GM12878 (cell line): Measurements from ENCODE around the gene PKP2. TPM values are rescaled to one million over a fixed set of nuclear protein-coding genes. Genes with fewer than 3 reads are reported as not detected.

ENCODE experiments used
- ATAC-seq: fragments of 200-7000 bp; cut with Tn5 transposase; 3 replicates; pipeline ENCODE4 v1.9.1; 2020; ENCODE audit warnings: mild to moderate bottlenecking, moderate library complexity
- BruUV-seq: library from RNA; stranded (reverse); fragments of 400-500 nt; replicated peaks from 2 replicates; lab custom pipeline; 2021; lab: Mats Ljungman, UMichigan
- CTCF ChIA-PET: fragments of 300-600 bp; sonication (Branson Sonifier 250); formaldehyde crosslinking; extraction: SDS; loops from one replicate; lab custom pipeline; 2021; ENCODE audit warnings: inconsistent platforms; lab: Yijun Ruan, JAX
- POLR2A ChIA-PET: fragments of 350-600 bp; formaldehyde crosslinking; extraction: SDS; loops from one replicate; lab custom pipeline; 2021; ENCODE audit warnings: inconsistent platforms; lab: Charles Lee
- RAD21 ChIA-PET: fragments of 300-600 bp; sonication (Branson Sonifier 250); formaldehyde crosslinking; loops from one replicate; lab custom pipeline; 2023; ENCODE audit warnings: antibody characterized with exemption; ENCODE audit not compliant: unreplicated experiment; lab: Charles Lee
- SMC1A ChIA-PET: fragments of 300-600 bp; sonication (Branson Sonifier 250); formaldehyde crosslinking; loops from one replicate; lab custom pipeline; 2023; ENCODE audit not compliant: unreplicated experiment, uncharacterized antibody; lab: Charles Lee
- DNase-seq: peaks from one replicate; pipeline ENCODE4 v3.0.0-alpha.2; 2011; ENCODE audit warnings: low read depth, low spot score
- FAIRE-seq: peaks from 3 replicates; lab custom pipeline; 2011; peaks lifted over from hg19 to GRCh38; lab: Jason Lieb, UNC
- H2AFZ ChIP-seq: 2 replicates; pipeline ENCODE4 v1.6.0; 2011; ENCODE audit warnings: low read depth, low read length, control low read depth; ENCODE audit not compliant: control insufficient read depth
- H3K27ac ChIP-seq: 2 replicates; pipeline ENCODE4 v1.5.1; 2011; ENCODE audit warnings: control low read depth; ENCODE audit not compliant: control insufficient read depth, insufficient read depth
- H3K27me3 ChIP-seq, 2 experiments: replicated peaks in 1 of 2; 2 replicates each; pipeline versions ENCODE4 v1.6.0 to v1.6.1; 2011; ENCODE audit warnings: low read length in 1 of 2; ENCODE audit not compliant: control insufficient read depth in 2 of 2, insufficient read depth in 2 of 2
- H3K36me3 ChIP-seq, 2 experiments: 2 replicates each; pipeline ENCODE4 v1.5.1; 2011; ENCODE audit warnings: low read length in 1 of 2; ENCODE audit not compliant: control insufficient read depth in 2 of 2, insufficient read depth in 2 of 2
- H3K4me1 ChIP-seq: 2 replicates; pipeline ENCODE4 v1.6.1; 2011; ENCODE audit warnings: mild to moderate bottlenecking, low read length, moderate library complexity, mixed read lengths; ENCODE audit not compliant: control insufficient read depth, insufficient read depth
- H3K4me2 ChIP-seq: 2 replicates; pipeline ENCODE4 v1.6.0; 2011; ENCODE audit warnings: control low read depth; ENCODE audit not compliant: control insufficient read depth, insufficient read depth
- H3K4me3 ChIP-seq: fragments of 200-600 bp; sonication (generic); 2 replicates; pipeline ENCODE4 v1.5.1; 2016
- H3K79me2 ChIP-seq: 2 replicates; pipeline ENCODE4 v1.6.0; 2011; ENCODE audit warnings: low read length; ENCODE audit not compliant: control insufficient read depth, insufficient read depth
- H3K9ac ChIP-seq: 2 replicates; pipeline ENCODE4 v1.8.0; 2011; ENCODE audit warnings: low read length, control low read depth, mixed read lengths; ENCODE audit not compliant: control insufficient read depth, insufficient read depth
- H3K9me3 ChIP-seq: replicated peaks from 3 replicates; pipeline ENCODE4 v1.5.1; 2011; ENCODE audit warnings: mild to moderate bottlenecking, low read length; ENCODE audit not compliant: control insufficient read depth, insufficient read depth
- H4K20me1 ChIP-seq: 2 replicates; pipeline ENCODE4 v1.6.0; 2011; ENCODE audit not compliant: control insufficient read depth, insufficient read depth
- CHD4 ChIP-seq: fragments of 200-600 bp; sonication (generic); IDR thresholded peaks from 2 replicates; pipeline ENCODE4 v1.6.1; 2016; ENCODE audit warnings: mild to moderate bottlenecking
- KLF5 ChIP-seq: fragments of 450-650 bp; IDR thresholded peaks from 2 replicates; pipeline ENCODE4 v1.6.1; 2014; ENCODE audit warnings: mild to moderate bottlenecking; ENCODE audit not compliant: partially characterized antibody
- LARP7 ChIP-seq: fragments of 450-650 bp; IDR thresholded peaks from 2 replicates; pipeline ENCODE4 v1.6.1; 2017; ENCODE audit warnings: mild to moderate bottlenecking
- MXI1 ChIP-seq: fragments of 150-350 bp; IDR thresholded peaks from 2 replicates; pipeline ENCODE4 v1.6.1; 2011; ENCODE audit warnings: low read depth, mild to moderate bottlenecking, inconsistent platforms, low read length, improper control_type of control experiment
- NFXL1 ChIP-seq: fragments of 450-650 bp; IDR thresholded peaks from 2 replicates; pipeline ENCODE4 v1.6.1; 2017; ENCODE audit warnings: antibody characterized with exemption, mild to moderate bottlenecking, borderline replicate concordance
- NFYB ChIP-seq: IDR thresholded peaks from 2 replicates; pipeline ENCODE4 v1.6.1; 2011; ENCODE audit warnings: low read depth, mild to moderate bottlenecking, low read length, improper control_type of control experiment, moderate library complexity; ENCODE audit not compliant: insufficient read depth
- RUNX3 ChIP-seq: IDR thresholded peaks from 2 replicates; pipeline ENCODE4 v1.6.1; 2012; ENCODE audit warnings: low read length, inconsistent platforms
- SIX5 ChIP-seq: IDR thresholded peaks from 2 replicates; pipeline ENCODE4 v1.6.1; 2011; ENCODE audit warnings: mild to moderate bottlenecking, low read depth, low read length, moderate library complexity; ENCODE audit not compliant: severe bottlenecking
- SREBF1 ChIP-seq: IDR thresholded peaks from 2 replicates; pipeline ENCODE4 v1.6.1; 2012; ENCODE audit warnings: mild to moderate bottlenecking, low read length
- SUPT20H ChIP-seq: IDR thresholded peaks from 2 replicates; pipeline ENCODE4 v1.6.1; 2011; ENCODE audit warnings: low read depth, mild to moderate bottlenecking, low read length, moderate library complexity, borderline replicate concordance; ENCODE audit not compliant: control insufficient read depth
- TBL1XR1 ChIP-seq: IDR thresholded peaks from 2 replicates; pipeline ENCODE4 v1.6.1; 2012; ENCODE audit warnings: low read depth, low read length, improper control_type of control experiment
- YY1 ChIP-seq: IDR thresholded peaks from 2 replicates; pipeline ENCODE4 v1.6.1; 2011; ENCODE audit warnings: low read depth, mild to moderate bottlenecking, low read length
- ZBTB33 ChIP-seq: fragments of 450-650 bp; IDR thresholded peaks from 2 replicates; pipeline ENCODE4 v1.6.1; 2017; ENCODE audit warnings: mild to moderate bottlenecking
- WGBS: methylation state at CpG from one replicate; pipeline ENCODE4 v1.1.6; 2016; ENCODE audit warnings: low lambda C conversion rate; ENCODE audit not compliant: insufficient replicate concordance, insufficient coverage; ENCODE audit errors: missing lambda C conversion rate; 5-methylcytosine and 5-hydroxymethylcytosine counted together
- in situ Hi-C: fragments of 300-500 bp; cut with MboI; formaldehyde crosslinking; loops from 9 replicates; pipeline ENCODE4 v1.14.3; 2018; ENCODE audit warnings: mixed read lengths
- intact Hi-C: fragments of 100-400 bp; cut with micrococcal nuclease; formaldehyde crosslinking; loops from one replicate; pipeline ENCODE4 v1.14.2; 2022; ENCODE audit not compliant: unreplicated experiment
- polyA plus RNA-seq, 11 experiments: library from polyadenylated mRNA; depleted of rRNA in 4 of 11; unstranded in 6 of 11; stranded (reverse) in 5 of 11; fragments of >200 nt; fragmentation: Nextera tagmentation in 4 of 11; fragmentation: Illumina TruSeq in 1 of 11; extraction: Ambion mirVana in 4 of 11; extraction: Trizol in 1 of 11; gene quantifications; 1 replicate in 1 of 11; 2 replicates in 10 of 11; pipeline versions ENCODE4 v1.2.1 to v1.2.3, GENCODE V29; 2011 to 2016; ENCODE audit warnings: inconsistent platforms in 2 of 11, missing spikeins in 2 of 11, low read depth in 1 of 11
- total RNA-seq, 4 experiments: library from RNA; depleted of rRNA in 3 of 4; stranded (reverse); fragments of >200 nt in 3 of 4; fragmentation: Illumina TruSeq in 1 of 4; extraction: Trizol in 1 of 4; gene quantifications; 2 replicates each; pipeline versions ENCODE4 v1.2.1 to v1.2.3, GENCODE V29; 2013 to 2021

The PKP2 gene
- total and polyA plus RNA-seq, 10 of the 15 experiments (the other 5 are each of a cell fraction or from before 2014, with no cell fraction given): 0.02 to 4.1 (median 0.07) TPM; not detected in 4

GRCh38 chr12:32743264-32743663, 153.3 kb downstream of the PKP2 start:
- no peak for FAIRE-seq
- Histone ChIP-seq H3K9me3 (no peaks in the 10 kb centered on the region), H3K4me1 (no peaks in the 10 kb centered on the region), H4K20me1 (no peaks in the 10 kb centered on the region), H2AFZ (no peak overlapping the region), H3K36me3 (peaks cover 0 to 36% of the 10 kb centered on the region in 2 experiments), H3K79me2 (no peaks in the 10 kb centered on the region), H3K27ac (no peak overlapping the region), H3K4me3 (no peak overlapping the region), H3K9ac (no peak overlapping the region), H3K4me2 (no peak overlapping the region)
- POLR2A ChIA-PET: interaction anchor here (1.4 kb wide), 1 partner anchor 13 kb away, joined by 5 read pairs; the partner anchor contains the start of gene YARS2
- CTCF ChIA-PET: interaction anchor here (4.4 kb wide), 1 partner anchor 12 kb away, joined by 26 read pairs; the partner anchor contains the start of gene YARS2
- intact Hi-C loops: no loop called here
- 50% methylated on average over 2 of the region's 2 CpGs for WGBS
- RAD21 ChIA-PET: interaction anchor here (1.3 kb wide), 1 partner anchor 12 kb away, joined by 4 read pairs; the partner anchor contains the start of gene YARS2
- ATAC-seq: no peak
- in situ Hi-C loops: loop anchor here (5.0 kb wide), 1 partner anchor 51 kb away; no protein-coding TSS in a partner anchor
- no TSS peak for BruUV-seq
- no peak for DNase-seq
- TF ChIP-seq RUNX3 (no peak), TBL1XR1 (no peak), YY1 (no peak)
- TF ChIP-seq, all 136 proteins: peak for 0
- SMC1A ChIA-PET: interaction anchor here (1.1 to 1.4 kb wide), 2 partner anchors 12 to 24 kb away, joined by 3 to 4 read pairs; partner anchors contain the start of gene YARS2
- no peaks in the 10 kb centered on the region for H3K27me3 ChIP-seq

GRCh38 chr12:32742133-32742532, 154.4 kb downstream of the PKP2 start:
- intact Hi-C loops (no loop called here), in situ Hi-C loops (loop anchor here (5.0 kb wide), 1 partner anchor 50 kb away; no protein-coding TSS in a partner anchor)
- no peaks in the 10 kb centered on the region for H3K9me3 ChIP-seq
- peaks cover 0 to 37% of the 10 kb centered on the region in 2 experiments for H3K36me3 ChIP-seq
- ChIA-PET RAD21 (interaction anchor here (0.6 to 1.8 kb wide), 2 partner anchors 14 to 61 kb away, joined by 3 to 5 read pairs; partner anchors contain the start of gene YARS2), CTCF (interaction anchor here (0.6 to 1.7 kb wide), 2 partner anchors 13 to 480 kb away, joined by 3 to 5 read pairs; partner anchors contain the start of gene YARS2), SMC1A (interaction anchor here (1.1 kb wide), 1 partner anchor 17 kb away, joined by 4 read pairs; no protein-coding TSS in a partner anchor), POLR2A (interaction anchor here (0.6 to 1.4 kb wide), 3 partner anchors 14 to 1410 kb away, joined by 3 to 5 read pairs (median 4); partner anchors contain the start of gene YARS2)
- BruUV-seq: no TSS peak
- WGBS: 99% methylated on average over 8 of the region's 10 CpGs
- no peak overlapping the region for H3K4me3 ChIP-seq
- no peaks in the 10 kb centered on the region for H4K20me1 ChIP-seq
- no peak overlapping the region for H3K4me2 ChIP-seq
- no peaks in the 10 kb centered on the region for H3K79me2 ChIP-seq
- no peak for ATAC-seq
- H3K4me1 ChIP-seq: no peaks in the 10 kb centered on the region
- H2AFZ ChIP-seq: no peak overlapping the region
- no peak for FAIRE-seq
- no peak overlapping the region for H3K27ac ChIP-seq
- no peak for DNase-seq
- H3K9ac ChIP-seq: no peak overlapping the region
- H3K27me3 ChIP-seq: no peaks in the 10 kb centered on the region
- no peak for TF ChIP-seq RUNX3
- no peak for TF ChIP-seq ZBTB33
- no peak for TF ChIP-seq SREBF1
- TF ChIP-seq NFXL1: no peak
- TF ChIP-seq MXI1: no peak
- TF ChIP-seq NFYB: no peak
- no peak for TF ChIP-seq CHD4
- TF ChIP-seq SUPT20H: no peak
- no peak for TF ChIP-seq LARP7
- no peak for TF ChIP-seq SIX5
- no peak for TF ChIP-seq KLF5
